ENCODE results near the gene ALPI.
"Not testable (repeated sequence)": the region's sequence is repeated elsewhere in the genome, so short reads cannot be mapped to it uniquely, and the experiment has no call there.

Gene ALPI

GRCh38 chr2:232443047-232443446 lies 12.9 kb upstream of the ALPI start:
- not testable (repeated sequence) for DNase-seq (ENCODE audit: low read depth)

GRCh38 chr2:232443669-232444408 lies 12.1 kb upstream of the ALPI start:
- not testable (repeated sequence) for DNase-seq (ENCODE audit: low read depth)

DNA sequence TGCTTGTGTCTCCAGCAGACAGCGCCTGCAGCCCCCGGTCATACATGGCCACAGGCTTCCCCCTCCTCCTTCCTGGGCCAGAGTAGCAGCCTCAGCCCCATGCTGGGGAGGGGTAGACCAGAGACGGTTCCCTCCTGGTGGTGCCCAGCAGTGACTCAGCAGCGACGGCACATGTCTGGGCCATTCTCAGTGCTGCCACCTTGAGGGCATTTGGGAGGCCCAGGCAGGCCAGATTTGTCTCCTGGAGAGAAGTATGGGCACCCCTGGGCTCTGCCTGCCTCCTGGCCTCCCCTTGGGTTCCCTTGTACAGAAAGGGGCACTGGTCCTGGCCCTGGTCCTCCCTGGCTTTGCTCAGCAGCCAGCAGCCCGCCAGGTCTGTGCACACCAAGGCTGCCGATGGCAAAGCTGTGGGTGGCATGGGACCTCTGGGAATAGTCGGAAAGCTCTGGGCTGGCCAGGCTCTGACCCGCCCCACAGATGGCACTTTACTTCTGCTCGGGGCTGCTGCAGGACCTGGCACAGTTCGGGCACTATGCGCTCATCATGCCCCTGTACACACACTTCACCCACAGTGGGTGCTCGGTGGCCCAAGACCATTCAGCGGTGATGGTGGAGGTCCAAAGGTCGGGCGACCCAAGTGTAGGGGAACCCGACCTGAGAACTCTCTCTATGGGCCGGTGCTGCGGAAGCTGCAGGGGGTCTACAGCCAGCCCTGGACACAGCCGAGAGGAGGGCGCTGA lies 11.4 kb upstream of the ALPI start:
- DNase-seq (ENCODE audit: low read depth), result peak; percentile 51

DNA sequence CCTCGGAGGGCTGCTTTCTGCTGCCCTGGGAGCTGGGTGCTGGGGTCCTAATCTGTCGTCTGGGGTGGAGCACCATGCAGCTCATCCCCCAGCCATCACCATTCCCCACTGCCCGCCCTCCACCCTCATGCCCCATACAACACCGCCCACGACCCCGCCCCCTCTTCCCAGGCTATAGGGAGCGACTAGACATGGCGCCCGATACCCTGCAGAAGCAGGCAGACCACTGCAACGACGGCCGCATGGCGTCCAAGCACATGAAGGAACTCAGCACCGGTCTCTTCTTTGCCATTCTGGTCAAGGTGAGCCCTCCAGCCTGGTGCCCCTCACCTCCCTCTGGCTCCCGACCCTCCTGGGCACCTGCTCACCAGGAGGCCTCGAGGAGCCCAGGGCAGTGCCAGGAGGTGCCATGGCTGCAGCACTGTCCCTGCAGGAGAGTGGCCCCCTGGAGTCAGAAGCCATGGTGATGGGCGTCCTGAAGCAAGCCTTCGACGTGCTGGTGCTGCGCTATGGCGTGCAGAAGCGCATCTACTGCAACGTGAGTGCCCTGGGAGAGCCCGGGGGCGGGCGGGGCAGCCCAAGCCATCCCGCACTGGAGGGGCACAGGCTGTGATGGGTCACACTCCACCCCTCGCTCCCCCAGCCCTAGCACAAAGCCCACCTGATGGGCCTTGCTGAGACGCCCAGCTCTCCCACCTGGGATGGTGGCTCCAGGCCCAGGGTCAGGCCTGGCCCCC lies 10.6 kb upstream of the ALPI start:
- not testable (repeated sequence) for DNase-seq (ENCODE audit: low read depth)

GRCh38 chr2:232446266-232446777 lies 9.6 kb upstream of the ALPI start:
- DNase-seq (ENCODE audit: low read depth), result not testable (repeated sequence)

GRCh38 chr2:232447091-232447620 lies 8.8 kb upstream of the ALPI start:
- DNase-seq (ENCODE audit: low read depth), result no peak

DNA sequence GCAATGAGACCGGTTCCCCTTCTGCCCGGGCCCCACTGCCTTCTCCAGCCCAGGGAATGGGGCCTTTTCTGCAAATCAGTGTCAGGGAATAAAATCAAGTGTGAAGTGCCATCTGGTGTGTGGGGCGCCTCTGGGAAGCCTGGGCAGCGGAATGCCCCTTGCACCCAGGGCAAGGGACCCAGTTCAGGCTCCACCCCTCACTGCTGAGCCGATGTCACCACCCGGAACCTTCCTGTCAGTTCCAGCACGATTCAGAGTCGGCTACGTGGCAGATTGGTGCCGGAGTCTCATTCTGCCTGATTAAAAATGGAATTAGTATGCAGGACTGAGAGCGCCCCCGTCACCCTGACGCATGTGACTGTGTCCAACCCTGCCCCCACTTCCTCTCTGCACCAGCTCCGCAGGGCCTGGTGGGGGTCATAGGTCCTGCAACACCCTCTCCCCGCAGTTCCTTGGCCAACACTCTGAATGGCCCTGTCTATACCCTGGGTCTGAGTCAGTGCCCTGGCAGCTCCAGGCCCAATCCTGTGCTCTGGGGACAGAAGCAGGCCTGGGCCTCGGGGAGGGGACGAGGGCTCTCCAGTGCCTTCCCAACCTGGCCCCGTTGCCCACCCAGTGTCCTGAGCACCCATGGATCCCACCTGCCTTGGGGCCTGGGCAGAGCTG lies 8.2 kb upstream of the ALPI start:
- DNase-seq (ENCODE audit: low read depth), result no peak

DNA sequence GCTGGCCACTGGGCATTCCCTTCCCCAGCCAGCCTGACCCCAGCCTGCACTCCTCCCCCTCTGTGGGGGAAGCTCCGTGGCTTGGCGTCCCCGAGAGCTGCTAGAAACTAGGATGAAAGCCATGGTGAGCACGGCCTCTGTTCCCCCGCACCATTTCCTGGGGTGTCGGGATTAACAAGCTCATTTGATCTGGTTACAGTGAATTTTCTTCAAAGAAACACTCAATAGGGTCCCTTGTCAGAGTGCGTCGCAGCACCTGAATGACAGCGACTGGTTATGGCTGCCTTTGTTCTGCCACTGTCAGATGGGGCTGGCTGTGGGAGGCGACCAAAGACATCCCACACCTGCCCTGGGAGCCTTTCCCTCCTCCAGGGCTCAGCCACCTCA lies 7.7 kb upstream of the ALPI start:
- DNase-seq (ENCODE audit: low read depth), result no peak

DNA sequence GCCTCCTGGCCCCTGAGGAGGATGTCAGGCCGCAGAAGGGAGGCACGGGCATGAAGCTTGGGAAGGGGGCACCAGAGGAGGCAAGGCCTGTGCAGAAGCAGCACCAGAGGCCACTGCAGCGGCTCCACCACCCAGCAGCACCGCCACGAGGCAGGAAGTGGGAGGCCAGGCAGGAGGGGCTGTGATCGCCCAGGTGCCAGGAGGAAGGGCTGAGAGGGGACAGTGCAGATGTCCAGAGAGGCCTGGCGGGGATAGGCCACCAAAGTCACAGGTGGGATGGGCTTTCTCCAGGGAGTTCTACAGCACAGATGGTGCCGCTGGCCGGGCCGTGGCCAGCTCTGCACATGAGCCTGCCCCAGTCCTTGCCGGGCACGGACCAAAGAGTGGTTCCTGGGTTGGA lies 6.0 kb upstream of the ALPI start:
- DNase-seq (ENCODE audit: low read depth), result no peak

DNA sequence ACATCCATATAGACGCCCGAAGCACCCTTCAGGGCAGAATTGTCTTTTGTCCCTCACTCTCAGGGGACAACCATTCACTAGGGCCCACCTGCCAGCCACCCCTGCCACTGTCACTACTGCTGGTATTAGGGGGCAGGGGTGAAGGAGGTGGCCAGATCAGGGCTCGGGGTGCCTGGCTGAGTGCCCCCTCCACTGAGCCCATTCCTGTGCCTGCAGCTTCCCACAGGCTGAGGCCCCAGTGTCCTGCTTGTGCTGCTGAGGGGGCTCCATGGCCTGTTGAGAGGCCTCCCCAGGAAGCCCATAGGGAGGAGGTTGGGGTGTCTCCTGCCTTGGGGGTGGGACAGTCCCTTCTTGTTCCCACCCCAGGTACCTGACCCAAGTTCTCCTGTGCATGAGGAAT lies 4.3 kb upstream of the ALPI start:
- DNase-seq (ENCODE audit: low read depth), result not testable (repeated sequence)

DNA sequence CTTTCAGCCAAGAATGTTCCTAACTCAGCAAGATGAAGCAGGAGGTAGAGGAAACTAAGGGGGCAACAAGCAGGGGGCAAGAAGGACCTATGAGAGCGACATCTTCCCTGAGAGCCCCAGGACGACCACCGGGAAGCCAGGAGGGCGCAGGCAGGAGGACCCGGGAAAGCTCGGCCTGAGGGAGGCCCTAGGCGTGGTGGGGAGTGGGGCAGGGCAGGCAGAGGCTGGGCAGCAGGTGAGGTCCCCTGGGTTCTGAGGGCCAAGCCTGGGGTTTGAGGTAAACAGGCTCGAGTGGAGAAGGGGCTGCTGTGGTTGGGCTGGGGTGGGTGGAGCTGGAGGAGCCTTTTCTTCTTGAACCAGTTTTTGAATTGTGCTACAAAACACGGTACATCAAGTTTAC lies 1.3 kb upstream of the ALPI start:
- no peak for DNase-seq (ENCODE audit: low read depth)

DNA sequence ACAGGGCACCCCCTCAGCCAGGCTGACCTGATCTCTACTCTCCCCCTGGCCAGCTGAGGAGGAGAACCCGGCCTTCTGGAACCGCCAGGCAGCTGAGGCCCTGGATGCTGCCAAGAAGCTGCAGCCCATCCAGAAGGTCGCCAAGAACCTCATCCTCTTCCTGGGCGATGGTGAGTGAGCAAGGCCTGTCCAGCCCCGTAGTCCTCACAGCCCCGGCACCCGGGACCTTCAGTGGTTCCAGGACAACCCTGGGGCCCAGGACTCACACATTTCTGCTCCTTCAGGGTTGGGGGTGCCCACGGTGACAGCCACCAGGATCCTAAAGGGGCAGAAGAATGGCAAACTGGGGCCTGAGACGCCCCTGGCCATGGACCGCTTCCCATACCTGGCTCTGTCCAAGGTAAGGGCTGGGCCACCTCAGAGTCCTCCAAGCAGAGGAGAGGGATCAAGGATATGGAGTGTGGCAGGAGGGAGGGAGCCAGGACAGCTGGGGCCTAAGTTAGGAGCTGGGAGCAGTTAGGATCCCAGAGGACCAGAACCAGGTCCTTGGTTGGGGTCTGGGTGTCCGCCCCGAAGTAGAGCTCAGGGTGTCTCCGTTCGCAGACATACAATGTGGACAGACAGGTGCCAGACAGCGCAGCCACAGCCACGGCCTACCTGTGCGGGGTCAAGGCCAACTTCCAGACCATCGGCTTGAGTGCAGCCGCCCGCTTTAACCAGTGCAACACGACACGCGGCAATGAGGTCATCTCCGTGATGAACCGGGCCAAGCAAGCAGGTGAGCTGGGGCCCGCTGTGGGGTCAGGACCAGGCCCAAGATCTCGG lies 555 bp downstream of the ALPI start:
- no peak for DNase-seq (ENCODE audit: low read depth)

- DNase-seq (ENCODE audit: low read depth), result no peak
These were observed 1.4 kb downstream of the ALPI start for GRCh38 chr2:232457121-232458011.

DNA sequence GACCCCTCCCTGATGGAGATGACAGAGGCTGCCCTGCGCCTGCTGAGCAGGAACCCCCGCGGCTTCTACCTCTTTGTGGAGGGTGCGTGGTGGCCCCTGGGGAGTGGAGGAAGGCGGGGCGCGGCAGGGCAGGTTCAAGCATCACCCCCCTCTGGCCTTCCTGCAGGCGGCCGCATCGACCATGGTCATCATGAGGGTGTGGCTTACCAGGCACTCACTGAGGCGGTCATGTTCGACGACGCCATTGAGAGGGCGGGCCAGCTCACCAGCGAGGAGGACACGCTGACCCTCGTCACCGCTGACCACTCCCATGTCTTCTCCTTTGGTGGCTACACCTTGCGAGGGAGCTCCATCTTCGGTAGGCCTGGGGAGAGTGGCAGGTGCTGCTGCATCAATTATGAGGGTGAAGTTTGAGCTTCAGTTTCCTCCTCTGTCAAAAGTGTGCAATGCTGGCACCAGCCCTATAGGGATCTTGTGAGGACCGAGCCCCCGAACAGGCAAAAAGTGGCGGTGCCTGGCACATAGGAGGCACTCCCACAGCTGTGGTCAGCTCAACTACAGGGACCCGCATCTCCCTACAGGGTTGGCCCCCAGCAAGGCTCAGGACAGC lies 2.2 kb downstream of the ALPI start:
- no peak for DNase-seq (ENCODE audit: low read depth)

GRCh38 chr2:232458661-232459418 lies 2.9 kb downstream of the ALPI start:
- no peak for DNase-seq (ENCODE audit: low read depth)

- DNase-seq (ENCODE audit: low read depth), result no peak
These were observed 3.6 kb downstream of the ALPI start for GRCh38 chr2:232459419-232460035.

DNA sequence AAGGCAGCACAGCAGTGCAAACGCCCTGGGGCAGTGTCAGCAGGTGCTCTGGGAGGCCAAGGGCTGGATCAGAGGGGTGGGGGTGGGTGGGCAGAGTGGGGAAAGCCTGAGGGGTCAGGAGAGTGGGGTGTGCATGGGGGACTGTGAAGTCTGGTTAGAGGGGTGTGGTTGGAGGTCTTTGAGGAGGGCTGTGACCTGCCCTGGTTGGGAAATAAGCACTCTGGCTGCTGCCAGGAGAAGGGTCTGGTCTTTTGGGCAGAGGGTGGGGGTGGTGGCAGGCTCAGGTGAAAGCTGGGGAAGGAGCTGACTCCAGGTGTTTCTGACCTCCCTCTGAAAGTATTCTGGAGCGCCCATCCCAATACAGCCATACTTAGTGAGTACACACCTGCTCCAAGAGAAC lies 4.2 kb downstream of the ALPI start:
- no peak for DNase-seq (ENCODE audit: low read depth)

All from stimulated activated CD4-positive, alpha-beta T cell treated with anti-CD3 and anti-CD28 coated beads, Interleukin-2, amount 100 ng/mL, for 4 hours (primary cell).